Heart right ventricle (tissue), 16 donors: Measurements from ENCODE around the gene ECE1. TPM values are rescaled to one million over a fixed set of nuclear protein-coding genes. Genes with fewer than 3 reads are reported as not detected.
A peak's percentile ranks its signal among the peaks of the same experiment; 100 is the strongest.

Experiments
- ATAC-seq, 8 donors: fragments of 200-7000 bp; cut with Tn5 transposase; one replicate each; pipeline ENCODE4 v1.9.1; 2020; ENCODE audit warnings: mild to moderate bottlenecking in 8 of 8, moderate library complexity in 8 of 8, moderate number of reproducible peaks in 1 of 8
- DNase-seq, 2 donors: peaks; one replicate each; pipeline ENCODE4 v3.0.0-alpha.2; 2020
- H3K27ac ChIP-seq, 10 donors: fragments of 200-600 bp; sonication (generic) in 2 of 10; one replicate each; pipeline versions ENCODE4 v1.5.0 to v1.8.0; 2020 to 2022; ENCODE audit warnings: mild to moderate bottlenecking in 3 of 10
- H3K27me3 ChIP-seq, 7 donors: fragments of 200-600 bp; one replicate each; pipeline ENCODE4 v1.8.0; 2021 to 2022; ENCODE audit warnings: mild to moderate bottlenecking in 2 of 7
- H3K36me3 ChIP-seq, 9 donors: fragments of 200-600 bp; sonication (generic) in 1 of 9; one replicate each; pipeline versions ENCODE4 v1.5.0 to v1.8.0; 2020 to 2022; ENCODE audit warnings: mild to moderate bottlenecking in 2 of 9
- H3K4me1 ChIP-seq, 9 donors: fragments of 200-600 bp; sonication (generic) in 1 of 9; one replicate each; pipeline versions ENCODE4 v1.5.0 to v1.8.0; 2020 to 2022; ENCODE audit warnings: mild to moderate bottlenecking in 4 of 9
- H3K4me3 ChIP-seq, 10 donors: fragments of 200-600 bp; sonication (generic) in 2 of 10; one replicate each; pipeline versions ENCODE4 v1.5.0 to v1.8.0; 2020 to 2022; ENCODE audit warnings: mild to moderate bottlenecking in 7 of 10, moderate library complexity in 2 of 10
- H3K9me3 ChIP-seq, 11 donors: fragments of 200-600 bp in 10 of 11; sonication (generic) in 2 of 11; one replicate each; pipeline versions ENCODE4 v1.5.0 to v1.8.0; 2013 to 2022; ENCODE audit warnings: mild to moderate bottlenecking in 2 of 11, control low read depth in 1 of 11, moderate library complexity in 1 of 11
- CTCF ChIP-seq, 9 donors: fragments of 200-600 bp; sonication (generic) in 2 of 9; IDR thresholded peaks; one replicate each; pipeline versions ENCODE4 v1.5.0 to v1.8.0; 2021 to 2022; ENCODE audit warnings: antibody characterized with exemption in 9 of 9, mild to moderate bottlenecking in 5 of 9, moderate library complexity in 1 of 9
- WGBS, 2 donors: extraction: QIAGEN DNeasy Blood & Tissue Kit; methylation state at CpG; one replicate each; pipeline ENCODE4 v1.1.7; 2013; ENCODE audit warnings: inconsistent platforms in 1 of 2; 5-methylcytosine and 5-hydroxymethylcytosine counted together
- intact Hi-C, 10 donors: fragments of 100-400 bp; cut with DNase I; formaldehyde crosslinking; loops; one replicate each; pipeline versions ENCODE4 v1.11.1 to v1.14.2; 2022
- polyA plus RNA-seq, 2 donors: library from polyadenylated mRNA; stranded (reverse); fragments of 200-250 nt; gene quantifications; one replicate each; pipeline ENCODE4 v1.2.3, GENCODE V29; 2013
- total RNA-seq, 10 donors: library from RNA; stranded (reverse); fragmentation: NEBNext Ultra II Directional in 3 of 10; extraction: Animal tissue kit (Norgen Biotek cat#: 25700) in 3 of 10; gene quantifications; one replicate each; pipeline versions ENCODE4 v1.2.1 to v1.2.4, GENCODE V29; 2021 to 2023
- donor health status: Arrhythmogenic right ventricular cardiomyopathy.
- donor health status: ischemic (EF 13 %, LVEDD 7.1; RV severe dilation, severe dysfunction).
- donor health status: healthy with polysubstance abuse.
- donor health status: DM: no; HTN: yes; CAD: no.
- donor health status: DM: no; HTN: no; CAD: no.
- donor health status: ischemic (EF 25% LVEDD 6.9; RV normal size, moderate dysfunction).
- donor health status: ischemic (EF 25% LVEDD 5.7; RV mildly dilated, moderate dysfunction).
- donor health status: healthy.
- donor health status: DM: yes; HTN: yes; CAD: no.
- donor health status: Ischemic cardiomyopathy.
- donor health status: ischemic (EF 35%, LVEDD 5.7; RV mildly dilated, moderate dysfunction).
- donor health status: nonischemic (EF 11% LVEDD 7.7; RV severe dilation, severe dysfunction).
- donor health status: DM: yes; HTN: yes; CAD: no.
- donor health status: PGD.
- donor health status: ischemic (EF 29% LVEDD 5.4; RV normal size, mild dysfunction).
- donor health status: nonischemic (EF 23%, LVEDD 6.1; RV moderate dilation, normal function).

Gene ECE1
- total and polyA plus RNA-seq, 12 donors: 30.6 to 81.8 (median 51.8) TPM

DNA sequence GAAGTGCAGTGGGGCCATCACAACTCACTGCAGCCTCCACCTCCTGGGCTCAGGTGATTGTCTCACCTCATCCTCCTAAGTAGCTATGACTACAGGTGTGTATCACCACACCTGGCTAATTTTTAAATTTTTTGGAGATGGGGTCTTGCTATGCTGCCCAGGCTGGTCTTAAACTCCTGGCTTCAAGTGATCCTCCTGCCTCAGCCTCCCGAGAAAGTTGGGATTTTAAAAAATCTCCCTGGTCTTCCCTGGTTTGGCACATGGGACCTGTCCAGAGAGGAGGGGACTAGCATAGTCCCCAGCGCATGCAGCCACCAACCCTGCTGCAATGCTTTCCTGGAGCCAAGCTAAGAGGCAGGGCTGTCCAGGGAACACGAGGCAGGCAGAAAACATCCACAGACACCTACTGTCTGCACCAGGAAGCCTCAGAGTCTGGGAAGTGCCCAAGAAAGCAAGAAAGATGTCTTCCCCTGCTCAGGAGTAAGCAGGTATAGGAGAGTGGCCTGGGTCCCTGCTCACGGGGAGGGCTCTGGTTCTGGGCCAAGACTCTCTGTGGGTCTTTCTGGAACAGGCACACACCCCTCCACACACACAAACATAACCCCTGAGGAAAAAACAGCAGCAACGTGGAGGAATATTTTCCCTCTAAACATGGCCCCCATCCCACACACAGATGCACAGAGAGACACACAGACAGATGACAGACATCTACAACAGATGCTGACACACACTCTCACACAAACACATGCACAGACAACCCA lies 30.8 kb downstream of the ECE1 start:
- Histone ChIP-seq H3K4me1 (peaks cover 36 to 66% (median 53%) of the 10 kb centered on the region in 9 donors), H3K9me3 (no peaks in the 10 kb centered on the region), H3K36me3 (peaks cover 0 to 70% (median 26%) of the 10 kb centered on the region in 9 donors), H3K27ac (peak overlapping the region in 6 of 10 donors; percentile 30 to 98 (median 97)), H3K27me3 (no peaks in the 10 kb centered on the region), H3K4me3 (no peak overlapping the region)
- DNase-seq: no peak
- WGBS, 2 donors: 78 to 81% methylated on average over 5 of the region's 5 CpGs
- intact Hi-C loops: loop anchor here in 8 of 10 donors (5.0 to 10.0 kb wide), 7 partner anchors 38 to 405 kb away; partner anchors contain the start of gene RAP1GAP (in 1 of the 8)
- ATAC-seq: no peak
- no peak for TF ChIP-seq CTCF (IDR thresholded peaks at IDR 0.05)

DNA sequence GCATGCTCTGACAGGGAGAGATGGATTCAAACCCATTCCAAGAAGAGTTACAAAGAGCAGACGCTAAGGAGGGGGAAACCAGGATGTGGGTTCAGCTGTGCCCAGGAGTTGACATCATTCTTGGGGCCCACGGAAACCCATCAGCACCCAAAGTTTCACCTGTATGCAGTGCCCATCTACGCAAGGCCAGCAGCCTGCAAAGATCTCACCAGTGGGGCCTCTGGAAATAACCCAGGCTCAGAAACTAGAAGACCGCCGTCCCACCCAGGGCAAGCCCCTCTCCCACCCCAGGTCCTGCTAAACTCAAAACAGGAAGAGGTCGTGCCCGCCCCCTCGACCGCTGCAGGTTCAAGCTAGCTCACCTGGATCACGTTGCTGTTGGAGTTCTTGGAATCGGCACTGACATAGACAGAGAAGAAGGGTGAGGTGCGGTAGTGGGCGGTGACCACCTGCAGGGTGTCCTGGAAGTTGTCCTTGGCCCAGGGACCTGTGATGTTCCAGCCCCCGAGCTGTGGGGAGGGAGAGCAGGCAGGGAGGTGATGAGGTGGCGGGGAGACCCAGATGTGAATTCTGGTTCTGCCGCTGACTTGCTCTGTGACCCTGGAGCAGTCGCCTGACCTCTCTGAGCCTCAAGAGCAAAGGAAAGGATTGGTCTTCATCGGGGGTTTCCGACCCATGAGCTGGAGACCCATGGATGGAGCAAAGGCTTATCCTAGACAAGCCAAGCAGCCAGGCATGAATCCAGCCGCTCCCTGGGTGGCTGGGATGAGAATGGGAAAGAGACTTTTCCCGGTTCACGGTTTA lies 31.7 kb downstream of the ECE1 start:
- 92 to 95% methylated on average over 22 of the region's 22 CpGs for WGBS, 2 donors
- no peak for TF ChIP-seq CTCF (IDR thresholded peaks at IDR 0.05)
- no peak overlapping the region for H3K4me3 ChIP-seq
- H3K9me3 ChIP-seq: no peaks in the 10 kb centered on the region
- peak overlapping the region in 2 of 10 donors; percentile 23 to 29 for H3K27ac ChIP-seq
- DNase-seq (no peak), ATAC-seq (no peak)
- H3K36me3 ChIP-seq: peaks cover 0 to 75% (median 26%) of the 10 kb centered on the region in 9 donors
- peaks cover 34 to 62% (median 52%) of the 10 kb centered on the region in 9 donors for H3K4me1 ChIP-seq
- intact Hi-C loops: loop anchor here in 7 of 10 donors (5.0 to 10.0 kb wide), 6 partner anchors 74 to 406 kb away; partner anchors contain the start of gene RAP1GAP (in 1 of the 7)
- H3K27me3 ChIP-seq: no peaks in the 10 kb centered on the region

- H3K27ac ChIP-seq: peak overlapping the region in 1 of 10 donors; percentile 19
- peaks cover 0 to 84% (median 26%) of the 10 kb centered on the region in 9 donors for H3K36me3 ChIP-seq
- H3K9me3 ChIP-seq: no peaks in the 10 kb centered on the region
- DNase-seq (no peak), ATAC-seq (no peak)
- 88 to 94% methylated on average over 13 of the region's 13 CpGs for WGBS, 2 donors
- no peak overlapping the region for H3K4me3 ChIP-seq
- intact Hi-C loops: loop anchor here in 7 of 10 donors (2.0 to 10.0 kb wide), 7 partner anchors 75 to 407 kb away; partner anchors contain the start of gene RAP1GAP (in 1 of the 7)
- no peaks in the 10 kb centered on the region for H3K27me3 ChIP-seq
- TF ChIP-seq CTCF (IDR thresholded peaks at IDR 0.05): no peak
- peaks cover 25 to 53% (median 42%) of the 10 kb centered on the region in 9 donors for H3K4me1 ChIP-seq
These were observed 32.7 kb downstream of the ECE1 start for GRCh38 chr1:21257431-21258135.
